ENCODE results near the gene LUC7L.
"Not testable (repeated sequence)": the region's sequence is repeated elsewhere in the genome, so short reads cannot be mapped to it uniquely, and the experiment has no call there.

Gene LUC7L

GRCh38 chr16:176477-177382 lies 52.5 kb downstream of the LUC7L start, which contains the start of gene HBA1:
TSS of gene HBA1 (plus strand) at chr16:176680. CDS start at chr16:176717, 37 bp downstream.
- not testable (repeated sequence) for H3K23ac ChIP-seq (ENCODE audit: low read length); H2BK5ac ChIP-seq (ENCODE audit: low read depth, low read length, poor library complexity); H3K4me2 ChIP-seq (ENCODE audit: low read length); H3K18ac ChIP-seq (ENCODE audit: low read length); DNase-seq; H4K91ac ChIP-seq (ENCODE audit: low read depth, low read length); H2BK120ac ChIP-seq (ENCODE audit: insufficient read depth, low read length, poor library complexity); H3K79me2 ChIP-seq (ENCODE audit: control insufficient read depth, insufficient read depth, low read length, poor library complexity); H2AK5ac ChIP-seq (ENCODE audit: low read length); H3K9ac ChIP-seq (ENCODE audit: low read length); H3K4me3 ChIP-seq (ENCODE audit: low read depth, low read length); H3K79me1 ChIP-seq (ENCODE audit: low read length); H3K4ac ChIP-seq (ENCODE audit: low read depth, low read length); H3K9me3 ChIP-seq (ENCODE audit: insufficient read depth, low read depth, low read length); H3K27ac ChIP-seq (ENCODE audit: low read depth, low read length); H4K8ac ChIP-seq (ENCODE audit: low read depth, low read length); H2AFZ ChIP-seq (ENCODE audit: insufficient read depth, low read length, poor library complexity); H3K36me3 ChIP-seq (ENCODE audit: control insufficient read depth in 1 of 2, insufficient read depth in 2 of 2, low read length in 2 of 2); H3K14ac ChIP-seq (ENCODE audit: low read length); H2BK12ac ChIP-seq (ENCODE audit: low read length); H4K12ac ChIP-seq (ENCODE audit: low read depth, low read length)
- Histone ChIP-seq H3K27me3 (ENCODE audit: insufficient read depth, low read length) (peaks cover 31% of the 10 kb centered on the region), H3K4me1 (ENCODE audit: control insufficient read depth in 1 of 2, insufficient read depth in 2 of 2, low read length in 2 of 2) (peaks cover 5 to 11% of the 10 kb centered on the region in 2 experiments)
- WGBS (ENCODE audit: extremely low coverage, insufficient coverage, insufficient read length) = no CpG with 5 or more reads among the region's 88 CpGs

DNA sequence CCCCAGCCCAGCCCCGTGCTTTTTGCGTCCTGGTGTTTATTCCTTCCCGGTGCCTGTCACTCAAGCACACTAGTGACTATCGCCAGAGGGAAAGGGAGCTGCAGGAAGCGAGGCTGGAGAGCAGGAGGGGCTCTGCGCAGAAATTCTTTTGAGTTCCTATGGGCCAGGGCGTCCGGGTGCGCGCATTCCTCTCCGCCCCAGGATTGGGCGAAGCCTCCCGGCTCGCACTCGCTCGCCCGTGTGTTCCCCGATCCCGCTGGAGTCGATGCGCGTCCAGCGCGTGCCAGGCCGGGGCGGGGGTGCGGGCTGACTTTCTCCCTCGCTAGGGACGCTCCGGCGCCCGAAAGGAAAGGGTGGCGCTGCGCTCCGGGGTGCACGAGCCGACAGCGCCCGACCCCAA lies 53.2 kb downstream of the LUC7L start:
- peaks cover 35% of the 10 kb centered on the region for H3K27me3 ChIP-seq (ENCODE audit: insufficient read depth, low read length)
- WGBS (ENCODE audit: extremely low coverage, insufficient coverage, insufficient read length) = no CpG with 5 or more reads among the region's 39 CpGs
- H4K91ac ChIP-seq (ENCODE audit: low read depth, low read length); H3K9me3 ChIP-seq (ENCODE audit: insufficient read depth, low read depth, low read length); H3K18ac ChIP-seq (ENCODE audit: low read length); H2AFZ ChIP-seq (ENCODE audit: insufficient read depth, low read length, poor library complexity); H3K14ac ChIP-seq (ENCODE audit: low read length); H3K4ac ChIP-seq (ENCODE audit: low read depth, low read length); DNase-seq; H3K23ac ChIP-seq (ENCODE audit: low read length); H4K12ac ChIP-seq (ENCODE audit: low read depth, low read length); H3K4me2 ChIP-seq (ENCODE audit: low read length); H2BK120ac ChIP-seq (ENCODE audit: insufficient read depth, low read length, poor library complexity); H3K4me3 ChIP-seq (ENCODE audit: low read depth, low read length); H3K79me1 ChIP-seq (ENCODE audit: low read length); H2BK12ac ChIP-seq (ENCODE audit: low read length); H3K36me3 ChIP-seq (ENCODE audit: control insufficient read depth in 1 of 2, insufficient read depth in 2 of 2, low read length in 2 of 2); H3K9ac ChIP-seq (ENCODE audit: low read length); H2AK5ac ChIP-seq (ENCODE audit: low read length); H3K4me1 ChIP-seq (ENCODE audit: control insufficient read depth in 1 of 2, insufficient read depth in 2 of 2, low read length in 2 of 2); H4K8ac ChIP-seq (ENCODE audit: low read depth, low read length); H3K79me2 ChIP-seq (ENCODE audit: control insufficient read depth, insufficient read depth, low read length, poor library complexity); H3K27ac ChIP-seq (ENCODE audit: low read depth, low read length); H2BK5ac ChIP-seq (ENCODE audit: low read depth, low read length, poor library complexity): not testable (repeated sequence)

GRCh38 chr16:175011-175949 lies 54.0 kb downstream of the LUC7L start:
- Histone ChIP-seq H3K9ac (ENCODE audit: low read length) (no peak overlapping the region), H3K27me3 (ENCODE audit: insufficient read depth, low read length) (peaks cover 35% of the 10 kb centered on the region), H3K4me3 (ENCODE audit: low read depth, low read length) (no peak overlapping the region), H3K4ac (ENCODE audit: low read depth, low read length) (no peak overlapping the region), H2BK12ac (ENCODE audit: low read length) (no peak overlapping the region), H3K4me1 (ENCODE audit: control insufficient read depth in 1 of 2, insufficient read depth in 2 of 2, low read length in 2 of 2) (peaks cover 0 to 3% of the 10 kb centered on the region in 2 experiments), H3K79me1 (ENCODE audit: low read length) (no peaks in the 10 kb centered on the region), H3K14ac (ENCODE audit: low read length) (no peak overlapping the region), H3K18ac (ENCODE audit: low read length) (no peak overlapping the region), H3K4me2 (ENCODE audit: low read length) (no peak overlapping the region), H2BK120ac (ENCODE audit: insufficient read depth, low read length, poor library complexity) (no peak overlapping the region), H3K79me2 (ENCODE audit: control insufficient read depth, insufficient read depth, low read length, poor library complexity) (no peaks in the 10 kb centered on the region), H4K91ac (ENCODE audit: low read depth, low read length) (no peak overlapping the region), H4K12ac (ENCODE audit: low read depth, low read length) (no peak overlapping the region), H3K9me3 (ENCODE audit: insufficient read depth, low read depth, low read length) (peaks cover 4% of the 10 kb centered on the region), H3K27ac (ENCODE audit: low read depth, low read length) (no peak overlapping the region), H4K8ac (ENCODE audit: low read depth, low read length) (no peak overlapping the region), H3K23ac (ENCODE audit: low read length) (no peak overlapping the region), H2AK5ac (ENCODE audit: low read length) (no peak overlapping the region), H2BK5ac (ENCODE audit: low read depth, low read length, poor library complexity) (no peak overlapping the region), H2AFZ (ENCODE audit: insufficient read depth, low read length, poor library complexity) (no peak overlapping the region), H3K36me3 (ENCODE audit: control insufficient read depth in 1 of 2, insufficient read depth in 2 of 2, low read length in 2 of 2) (no peaks in the 10 kb centered on the region)
- DNase-seq = no peak
- no CpG with 5 or more reads among the region's 8 CpGs for WGBS (ENCODE audit: extremely low coverage, insufficient coverage, insufficient read length)

- H3K18ac ChIP-seq (ENCODE audit: low read length); H2BK5ac ChIP-seq (ENCODE audit: low read depth, low read length, poor library complexity); H4K12ac ChIP-seq (ENCODE audit: low read depth, low read length); H3K27ac ChIP-seq (ENCODE audit: low read depth, low read length); H3K9ac ChIP-seq (ENCODE audit: low read length); H3K4me3 ChIP-seq (ENCODE audit: low read depth, low read length); H3K4me1 ChIP-seq (ENCODE audit: control insufficient read depth in 1 of 2, insufficient read depth in 2 of 2, low read length in 2 of 2); H3K23ac ChIP-seq (ENCODE audit: low read length); H4K8ac ChIP-seq (ENCODE audit: low read depth, low read length); H2AFZ ChIP-seq (ENCODE audit: insufficient read depth, low read length, poor library complexity); H2AK5ac ChIP-seq (ENCODE audit: low read length); H3K36me3 ChIP-seq (ENCODE audit: control insufficient read depth in 1 of 2, insufficient read depth in 2 of 2, low read length in 2 of 2); H3K4ac ChIP-seq (ENCODE audit: low read depth, low read length); H4K91ac ChIP-seq (ENCODE audit: low read depth, low read length); H3K79me2 ChIP-seq (ENCODE audit: control insufficient read depth, insufficient read depth, low read length, poor library complexity); H3K9me3 ChIP-seq (ENCODE audit: insufficient read depth, low read depth, low read length); H3K14ac ChIP-seq (ENCODE audit: low read length); H2BK12ac ChIP-seq (ENCODE audit: low read length); H2BK120ac ChIP-seq (ENCODE audit: insufficient read depth, low read length, poor library complexity); DNase-seq; H3K79me1 ChIP-seq (ENCODE audit: low read length): not testable (repeated sequence)
- Histone ChIP-seq H3K4me2 (ENCODE audit: low read length) (peak overlapping the region; percentile 46), H3K27me3 (ENCODE audit: insufficient read depth, low read length) (peaks cover 31% of the 10 kb centered on the region)
- no CpG with 5 or more reads among the region's 13 CpGs for WGBS (ENCODE audit: extremely low coverage, insufficient coverage, insufficient read length)
Observed at GRCh38 chr16:173928-174769, 55.1 kb downstream of the LUC7L start.
